ENCODE results near the gene TMX4.

GRCh38 chr20:7985916-7986315 is 33.6 kb downstream of the TMX4 start:
- TF ChIP-seq POLR2AphosphoS5 (IDR thresholded peaks at IDR 0.05; ENCODE audit: low read depth, low read length) (no peak), POLR2A (IDR thresholded peaks at IDR 0.05; ENCODE audit: low read depth, low read length) (no peak)
